ENCODE results near the gene SLC29A2.

Gene SLC29A2

DNA sequence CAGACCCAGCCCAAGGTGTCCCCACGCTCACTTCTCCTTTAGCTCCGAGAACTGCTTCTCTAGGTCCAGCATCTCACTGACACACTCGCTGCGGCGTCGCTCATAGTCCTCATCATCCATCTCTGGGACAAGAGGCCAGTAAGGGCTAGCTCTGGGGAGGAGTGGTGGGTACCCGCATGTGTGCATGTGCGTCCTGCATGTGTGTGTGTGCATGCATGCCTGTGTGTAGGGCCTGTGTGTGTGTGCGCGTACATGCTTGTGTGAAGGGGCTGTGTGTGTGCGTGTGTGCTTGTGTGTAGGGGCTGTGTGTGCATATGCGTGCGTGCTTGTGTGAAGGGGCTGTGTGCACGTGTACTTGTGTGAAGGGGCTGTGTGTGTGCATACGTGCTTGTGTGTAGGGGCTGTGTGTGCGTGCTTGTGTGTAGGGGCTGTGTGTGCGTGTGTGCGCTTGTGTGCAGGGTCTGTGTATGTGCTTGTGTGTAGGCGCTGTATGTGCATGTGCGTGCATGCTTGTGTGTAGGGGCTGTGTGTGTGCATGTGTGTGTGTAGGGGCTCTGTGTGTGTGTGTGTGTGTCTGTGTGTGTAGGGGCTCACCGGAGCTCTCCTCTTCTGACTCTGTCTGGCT, 29.9 kb downstream of the SLC29A2 start:
- H3K4me3 ChIP-seq (ENCODE audit: low read length): no peak overlapping the region
- H3K9me3 ChIP-seq (ENCODE audit: control insufficient read depth, low read length): no peaks in the 10 kb centered on the region
- H3K36me3 ChIP-seq (ENCODE audit: control insufficient read depth, insufficient read depth, low read length): peaks cover 19% of the 10 kb centered on the region
- peaks cover 30% of the 10 kb centered on the region for H3K4me1 ChIP-seq (ENCODE audit: control insufficient read depth, insufficient read depth, low read length)
- H3K9ac ChIP-seq (ENCODE audit: low read length): no peak overlapping the region
- no peaks in the 10 kb centered on the region for H3K27me3 ChIP-seq (ENCODE audit: control insufficient read depth, insufficient read depth, low read length)

DNA sequence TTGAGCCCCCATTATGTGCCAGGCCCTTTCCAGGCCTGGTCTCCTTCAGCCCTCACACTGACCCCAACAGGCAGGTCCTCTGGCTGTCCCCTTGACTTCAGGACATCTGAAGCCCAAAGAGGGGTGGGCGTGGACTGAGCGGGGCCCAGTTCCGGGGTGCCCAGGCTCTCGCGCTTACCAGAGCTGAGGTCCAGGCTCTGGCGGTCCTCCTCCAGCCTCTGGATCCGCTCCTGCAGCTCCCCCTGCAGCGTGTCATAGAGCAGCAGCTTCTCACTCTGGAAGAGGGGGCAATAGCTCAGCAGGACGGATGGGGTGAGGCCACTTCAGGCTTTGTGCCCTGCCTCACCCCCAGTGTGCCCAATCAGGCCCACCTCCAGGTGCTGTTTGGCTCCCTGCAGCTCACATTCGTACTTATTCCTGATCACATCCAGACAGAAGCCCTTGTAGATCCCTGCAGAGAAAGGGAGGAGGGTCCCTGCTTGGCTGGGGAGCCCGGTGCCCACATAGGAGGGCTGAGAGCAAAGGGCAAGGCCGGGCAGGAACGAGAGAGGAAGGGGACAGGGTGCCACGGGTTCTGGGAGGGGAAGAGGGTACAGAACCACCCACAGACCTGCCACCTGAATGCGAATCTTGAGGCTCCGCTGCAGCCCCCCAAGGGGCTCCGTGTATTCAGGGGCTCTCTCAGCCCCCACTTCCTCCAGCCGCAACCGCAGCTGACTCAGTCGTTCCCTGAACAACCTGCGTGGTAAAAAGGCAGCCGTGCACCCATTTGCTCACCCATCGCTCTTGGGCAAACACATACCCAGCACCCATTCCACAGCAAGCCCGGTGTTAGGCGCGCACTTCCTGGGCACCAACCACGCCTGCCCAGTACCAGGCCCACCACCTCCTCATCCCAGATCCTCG, 30.7 kb downstream of the SLC29A2 start:
- no peaks in the 10 kb centered on the region for H3K9me3 ChIP-seq (ENCODE audit: control insufficient read depth, low read length)
- peaks cover 19% of the 10 kb centered on the region for H3K36me3 ChIP-seq (ENCODE audit: control insufficient read depth, insufficient read depth, low read length)
- no peak overlapping the region for H3K4me3 ChIP-seq (ENCODE audit: low read length)
- H3K9ac ChIP-seq (ENCODE audit: low read length): no peak overlapping the region
- peaks cover 28% of the 10 kb centered on the region for H3K4me1 ChIP-seq (ENCODE audit: control insufficient read depth, insufficient read depth, low read length)
- no peaks in the 10 kb centered on the region for H3K27me3 ChIP-seq (ENCODE audit: control insufficient read depth, insufficient read depth, low read length)

DNA sequence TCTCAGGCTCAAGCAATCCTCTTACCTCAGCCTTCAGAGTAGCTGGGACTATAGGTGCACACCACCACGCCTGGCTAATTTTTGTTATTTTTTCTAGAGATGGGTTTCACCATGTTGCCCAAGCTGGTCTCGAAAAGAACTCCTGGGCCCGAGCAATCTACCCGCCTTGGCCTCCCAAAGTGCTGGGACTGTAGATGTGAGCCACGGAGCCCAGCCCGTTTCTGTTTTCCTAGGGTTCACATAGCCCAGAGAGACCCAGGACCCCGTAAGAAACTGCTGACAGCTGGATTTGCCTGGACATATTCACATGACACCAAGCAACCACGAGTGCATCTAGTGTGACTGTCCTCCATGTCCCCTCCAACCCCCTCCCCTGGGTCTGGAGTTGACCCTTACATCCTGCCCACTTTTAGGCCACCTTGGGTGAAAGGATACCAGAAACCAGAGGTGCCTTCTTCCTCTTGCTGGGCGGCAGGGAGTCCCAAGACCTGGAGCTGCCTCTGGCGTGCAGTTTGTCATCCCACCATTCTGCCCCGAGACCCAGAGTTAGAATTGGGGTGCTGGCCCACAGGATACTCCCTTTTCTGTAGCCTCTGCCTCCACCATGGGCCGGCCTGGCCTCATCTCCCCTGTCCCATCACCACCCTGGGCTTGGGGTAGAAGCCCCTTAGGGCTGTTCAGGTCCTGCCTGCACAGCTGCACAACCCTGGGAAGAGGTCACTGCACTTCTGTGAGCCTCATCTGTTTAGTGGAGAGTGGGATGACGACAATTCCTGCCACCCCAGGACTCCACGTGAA, 31.7 kb downstream of the SLC29A2 start:
- H3K36me3 ChIP-seq (ENCODE audit: control insufficient read depth, insufficient read depth, low read length): peaks cover 19% of the 10 kb centered on the region
- no peaks in the 10 kb centered on the region for H3K9me3 ChIP-seq (ENCODE audit: control insufficient read depth, low read length)
- peaks cover 28% of the 10 kb centered on the region for H3K4me1 ChIP-seq (ENCODE audit: control insufficient read depth, insufficient read depth, low read length)
- no peak overlapping the region for H3K9ac ChIP-seq (ENCODE audit: low read length)
- no peak overlapping the region for H3K4me3 ChIP-seq (ENCODE audit: low read length)
- H3K27me3 ChIP-seq (ENCODE audit: control insufficient read depth, insufficient read depth, low read length): no peaks in the 10 kb centered on the region

DNA sequence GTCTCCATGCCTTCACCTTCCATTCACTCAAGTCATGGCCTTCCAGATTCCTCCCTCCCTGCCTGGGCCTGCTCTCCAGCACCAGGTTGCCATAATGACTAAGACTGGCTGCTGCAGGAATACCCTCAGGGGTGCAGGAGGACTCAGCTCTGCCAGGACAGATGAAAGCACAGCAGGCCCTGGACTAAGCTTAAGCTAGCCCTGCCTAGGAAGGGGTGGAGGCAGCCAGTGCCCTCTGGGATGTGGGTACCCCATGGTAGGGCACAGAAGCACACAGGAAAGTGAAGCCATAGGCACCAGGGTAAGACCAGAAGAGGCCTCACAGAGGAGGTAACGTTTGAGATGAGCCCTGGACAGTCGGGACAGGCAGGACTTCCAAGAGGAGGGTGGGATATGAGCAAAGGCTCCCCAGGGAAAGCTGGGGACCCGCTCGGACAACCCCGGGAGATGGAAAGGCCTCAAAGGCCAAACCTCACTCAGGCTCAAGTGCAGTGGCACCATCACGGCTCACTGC, 32.3 kb downstream of the SLC29A2 start:
- Histone ChIP-seq H3K9me3 (ENCODE audit: control insufficient read depth, low read length) (no peaks in the 10 kb centered on the region), H3K27me3 (ENCODE audit: control insufficient read depth, insufficient read depth, low read length) (no peaks in the 10 kb centered on the region), H3K9ac (ENCODE audit: low read length) (no peak overlapping the region), H3K36me3 (ENCODE audit: control insufficient read depth, insufficient read depth, low read length) (peaks cover 19% of the 10 kb centered on the region), H3K4me3 (ENCODE audit: low read length) (no peak overlapping the region), H3K4me1 (ENCODE audit: control insufficient read depth, insufficient read depth, low read length) (peaks cover 29% of the 10 kb centered on the region)

DNA sequence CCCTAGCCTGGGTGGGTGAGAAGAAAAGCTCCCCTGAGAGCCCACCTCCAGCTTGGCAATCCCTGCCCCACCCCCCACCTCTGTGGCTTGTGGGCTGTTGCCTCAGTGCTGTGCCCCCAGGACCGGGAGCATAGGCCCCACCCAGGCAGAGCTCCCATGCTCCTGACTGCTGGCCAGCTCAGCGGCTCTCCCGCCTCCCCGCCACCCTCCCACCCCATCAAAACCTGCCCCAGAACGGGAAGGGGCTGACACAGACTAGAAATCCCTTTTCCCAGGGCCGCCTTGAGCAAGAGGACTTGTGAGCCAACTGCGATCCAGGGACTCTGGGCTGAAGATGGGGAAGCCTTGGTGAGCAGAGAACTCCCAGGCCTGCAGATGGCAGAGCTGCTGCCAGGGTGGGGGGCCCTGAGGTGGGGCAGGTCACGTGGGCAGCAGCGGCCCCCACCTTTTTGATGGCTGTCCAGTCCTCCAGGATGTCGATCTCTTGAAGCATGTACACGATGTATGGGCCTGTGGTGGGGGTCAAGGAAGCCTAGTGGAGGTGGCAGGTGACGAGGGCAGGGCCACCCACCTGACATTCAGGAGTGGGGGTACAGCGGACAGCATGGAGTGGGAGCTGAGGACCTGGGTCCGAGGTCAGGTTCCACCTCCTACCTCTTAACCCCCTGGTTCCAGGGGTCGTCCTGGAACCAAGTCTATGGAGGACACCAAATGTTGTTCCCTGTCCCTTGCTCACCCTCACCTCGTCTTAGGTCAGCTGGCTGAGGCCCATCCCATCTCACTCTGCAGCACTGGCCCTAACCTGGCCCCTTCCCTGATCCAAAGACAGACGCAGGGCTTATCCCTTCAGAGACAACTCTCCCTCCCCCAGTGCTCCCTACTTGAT, 33.0 kb downstream of the SLC29A2 start:
- no peaks in the 10 kb centered on the region for H3K27me3 ChIP-seq (ENCODE audit: control insufficient read depth, insufficient read depth, low read length)
- H3K9ac ChIP-seq (ENCODE audit: low read length): no peak overlapping the region
- peaks cover 19% of the 10 kb centered on the region for H3K36me3 ChIP-seq (ENCODE audit: control insufficient read depth, insufficient read depth, low read length)
- H3K4me3 ChIP-seq (ENCODE audit: low read length): no peak overlapping the region
- H3K4me1 ChIP-seq (ENCODE audit: control insufficient read depth, insufficient read depth, low read length): peaks cover 22% of the 10 kb centered on the region
- no peaks in the 10 kb centered on the region for H3K9me3 ChIP-seq (ENCODE audit: control insufficient read depth, low read length)

DNA sequence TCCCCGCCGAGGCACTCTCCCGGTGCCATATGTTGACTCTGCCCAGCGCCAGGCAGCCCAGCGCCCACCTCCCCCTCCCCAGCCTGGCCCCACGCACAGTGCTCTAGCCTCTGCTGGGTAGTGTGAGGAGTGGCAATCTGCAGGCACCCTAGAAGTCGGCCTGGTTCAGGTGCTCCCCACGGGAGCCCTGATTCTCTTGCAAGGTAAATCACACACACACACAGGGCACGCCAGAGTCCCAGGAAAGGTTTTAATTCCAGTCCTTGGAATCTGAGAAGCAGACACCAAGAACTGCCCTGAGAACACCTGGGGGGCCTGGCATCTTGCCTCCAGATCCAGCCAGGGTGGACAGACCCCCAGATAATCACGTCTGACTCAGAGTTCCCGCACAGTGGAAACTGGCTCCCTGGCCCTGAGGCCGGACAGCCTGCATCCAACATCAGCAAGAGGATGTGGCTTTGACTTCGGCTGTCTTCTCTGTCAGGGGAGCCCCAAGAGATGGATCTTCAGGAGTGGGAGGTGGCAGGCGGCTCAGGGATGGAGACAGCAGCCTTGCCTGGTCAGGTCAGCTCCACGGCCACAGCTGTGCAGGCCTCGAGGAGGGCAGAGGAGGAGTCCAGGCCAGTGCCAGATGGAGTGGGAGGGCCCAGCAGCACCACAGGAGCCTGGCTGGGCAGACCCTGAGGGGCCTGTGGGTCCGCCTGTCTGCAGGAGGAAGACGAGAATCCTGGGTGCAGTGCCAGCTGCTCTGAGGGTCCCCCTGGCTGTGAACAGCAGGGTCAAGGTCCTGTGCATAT, 34.3 kb downstream of the SLC29A2 start:
- no peaks in the 10 kb centered on the region for H3K9me3 ChIP-seq (ENCODE audit: control insufficient read depth, low read length)
- peaks cover 19% of the 10 kb centered on the region for H3K36me3 ChIP-seq (ENCODE audit: control insufficient read depth, insufficient read depth, low read length)
- peaks cover 21% of the 10 kb centered on the region for H3K4me1 ChIP-seq (ENCODE audit: control insufficient read depth, insufficient read depth, low read length)
- peak overlapping the region; percentile 28 for H3K9ac ChIP-seq (ENCODE audit: low read length)
- no peak overlapping the region for H3K4me3 ChIP-seq (ENCODE audit: low read length)
- H3K27me3 ChIP-seq (ENCODE audit: control insufficient read depth, insufficient read depth, low read length): no peaks in the 10 kb centered on the region

DNA sequence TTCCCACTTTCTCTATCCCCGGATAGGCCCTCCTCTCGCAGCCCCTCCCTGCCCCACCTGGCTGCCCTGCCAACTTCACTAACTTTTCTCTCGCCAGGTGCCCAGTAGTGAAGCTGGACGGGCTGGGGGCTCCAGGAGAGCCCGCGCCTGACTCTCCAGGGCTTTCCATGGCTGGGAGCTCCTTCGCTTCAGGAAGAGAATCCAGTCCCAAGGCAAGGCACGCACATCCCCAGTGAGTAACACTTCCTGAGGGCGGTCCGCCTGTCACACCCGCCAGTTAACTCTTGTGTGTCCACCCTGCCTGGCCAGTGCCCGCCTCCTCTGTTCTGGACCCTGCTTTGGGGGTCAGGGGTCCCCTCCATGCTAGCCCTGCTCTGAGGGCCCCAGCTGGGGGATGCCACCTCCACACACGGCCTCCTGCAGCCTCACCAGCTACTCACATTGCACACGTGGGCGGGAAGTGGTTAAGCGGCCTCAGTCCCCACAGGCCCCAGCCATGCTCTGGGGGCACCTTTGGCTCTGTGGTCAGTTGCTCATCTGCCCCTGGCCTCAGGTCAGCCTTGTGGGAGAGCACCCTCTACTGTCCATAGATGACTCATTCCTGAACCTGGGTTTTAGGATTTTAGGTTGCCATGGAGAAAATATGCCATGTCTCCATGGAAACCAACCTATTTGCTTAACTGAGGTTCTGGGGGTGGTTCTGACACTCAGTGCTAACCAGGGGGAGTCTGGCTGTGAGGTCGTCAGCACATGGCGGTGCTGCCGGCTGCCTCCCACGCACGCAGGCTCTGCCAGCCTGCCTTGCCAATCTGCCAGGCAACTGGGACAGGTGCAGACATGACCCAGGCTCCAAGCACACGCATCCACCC, 35.1 kb downstream of the SLC29A2 start, which contains the start of gene RIN1:
Gene RIN1, minus strand, starts transcription at position 201 of the 869 bp plus-strand sequence. Its CDS starts 32 bp downstream, at position 169.
- Histone ChIP-seq H3K4me1 (ENCODE audit: control insufficient read depth, insufficient read depth, low read length) (peaks cover 21% of the 10 kb centered on the region), H3K36me3 (ENCODE audit: control insufficient read depth, insufficient read depth, low read length) (peaks cover 15% of the 10 kb centered on the region), H3K9ac (ENCODE audit: low read length) (peak within 1 kb of the TSS; percentile 79), H3K4me3 (ENCODE audit: low read length) (peak within 1 kb of the TSS; percentile 83), H3K27me3 (ENCODE audit: control insufficient read depth, insufficient read depth, low read length) (no peaks in the 10 kb centered on the region), H3K9me3 (ENCODE audit: control insufficient read depth, low read length) (no peaks in the 10 kb centered on the region)

DNA sequence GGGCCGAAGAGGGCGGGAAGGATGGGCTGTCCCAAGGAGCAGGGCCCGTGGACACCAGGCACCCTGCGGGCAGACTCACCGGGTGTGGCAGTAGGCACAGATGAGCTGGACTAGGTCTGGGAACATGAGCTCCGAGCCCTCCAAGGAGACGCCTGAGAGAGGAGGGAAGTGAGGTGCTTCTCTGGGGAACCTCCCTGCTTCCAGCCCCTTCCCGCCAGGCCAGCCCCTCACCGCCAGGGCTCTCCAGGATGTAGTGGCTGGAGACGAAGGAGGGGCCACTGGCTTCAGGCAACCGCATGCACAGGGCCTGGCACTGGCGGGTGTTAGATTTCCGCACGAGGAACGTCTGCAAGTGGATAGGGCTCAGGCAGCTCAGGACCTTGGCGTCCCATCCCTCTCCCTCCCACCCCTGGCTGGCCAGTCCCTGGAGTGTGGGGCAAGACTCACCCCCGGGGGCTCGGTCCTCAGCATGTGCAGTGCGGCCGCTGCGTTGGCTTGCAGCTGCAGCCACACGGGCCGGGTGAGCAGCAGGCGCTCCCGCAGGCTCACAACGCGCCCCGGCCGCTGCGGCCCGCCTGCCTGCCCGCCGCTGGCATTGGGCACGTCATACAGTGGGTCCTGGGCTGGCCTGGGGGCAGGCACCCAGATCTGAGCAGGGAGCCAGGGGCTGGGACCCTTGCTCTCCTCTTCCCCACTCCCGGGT, 35.9 kb downstream of the SLC29A2 start:
- Histone ChIP-seq H3K4me1 (ENCODE audit: control insufficient read depth, insufficient read depth, low read length) (peaks cover 21% of the 10 kb centered on the region), H3K9me3 (ENCODE audit: control insufficient read depth, low read length) (no peaks in the 10 kb centered on the region), H3K36me3 (ENCODE audit: control insufficient read depth, insufficient read depth, low read length) (peaks cover 8% of the 10 kb centered on the region), H3K9ac (ENCODE audit: low read length) (peak overlapping the region; percentile 79), H3K27me3 (ENCODE audit: control insufficient read depth, insufficient read depth, low read length) (no peaks in the 10 kb centered on the region), H3K4me3 (ENCODE audit: low read length) (peak overlapping the region; percentile 83)

DNA sequence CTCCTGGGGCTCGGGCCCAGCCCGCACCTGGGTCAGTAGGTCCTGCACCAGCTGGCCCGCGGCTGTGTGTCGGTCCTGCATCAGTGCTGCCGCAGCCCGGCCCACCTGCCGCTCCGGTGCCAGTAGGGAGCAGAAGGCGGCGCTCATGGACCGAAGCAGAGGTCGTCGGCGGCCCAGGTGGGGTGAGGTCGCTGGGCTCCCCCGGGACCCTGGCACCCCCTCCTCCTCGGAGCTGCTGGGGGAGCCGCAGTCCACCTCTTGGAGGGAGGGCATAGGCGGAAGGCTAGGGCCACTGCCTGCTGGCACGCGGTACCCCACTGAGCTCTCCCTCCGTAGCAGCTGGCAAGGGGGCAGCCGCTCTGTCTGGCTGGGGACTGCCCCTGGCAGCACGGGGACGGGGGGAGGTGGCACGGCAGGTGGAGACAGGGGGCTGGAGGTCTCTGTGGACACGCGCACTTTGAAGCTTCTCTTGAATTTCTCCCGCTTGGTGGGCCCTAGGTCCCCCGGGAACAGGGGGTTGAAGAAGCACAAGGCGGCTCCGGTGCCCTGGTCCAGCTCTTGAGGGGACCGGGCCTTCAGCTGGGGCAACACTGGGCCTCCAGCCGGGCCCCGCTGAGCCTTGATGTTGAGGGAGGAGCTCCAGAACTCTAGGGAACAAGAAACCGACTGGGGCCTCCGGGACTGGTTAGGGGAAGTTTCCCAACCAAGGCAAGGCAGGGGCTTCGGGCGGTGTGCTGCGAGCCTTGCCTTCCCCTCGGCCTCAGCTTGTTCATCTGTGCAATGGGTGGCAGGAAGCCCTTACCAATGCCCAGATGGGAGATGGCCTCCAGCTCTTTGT, 36.7 kb downstream of the SLC29A2 start:
- no peaks in the 10 kb centered on the region for H3K36me3 ChIP-seq (ENCODE audit: control insufficient read depth, insufficient read depth, low read length)
- no peaks in the 10 kb centered on the region for H3K9me3 ChIP-seq (ENCODE audit: control insufficient read depth, low read length)
- peak overlapping the region; percentile 83 for H3K4me3 ChIP-seq (ENCODE audit: low read length)
- no peaks in the 10 kb centered on the region for H3K27me3 ChIP-seq (ENCODE audit: control insufficient read depth, insufficient read depth, low read length)
- peak overlapping the region; percentile 79 for H3K9ac ChIP-seq (ENCODE audit: low read length)
- H3K4me1 ChIP-seq (ENCODE audit: control insufficient read depth, insufficient read depth, low read length): peaks cover 21% of the 10 kb centered on the region

Measured in mucosa of stomach (tissue), 1 donor.